ENCODE data around the gene TPI1.
"Not testable (repeated sequence)": the region's sequence is repeated elsewhere in the genome, so short reads cannot be mapped to it uniquely, and the experiment has no call there.

TPI1 gene

DNA sequence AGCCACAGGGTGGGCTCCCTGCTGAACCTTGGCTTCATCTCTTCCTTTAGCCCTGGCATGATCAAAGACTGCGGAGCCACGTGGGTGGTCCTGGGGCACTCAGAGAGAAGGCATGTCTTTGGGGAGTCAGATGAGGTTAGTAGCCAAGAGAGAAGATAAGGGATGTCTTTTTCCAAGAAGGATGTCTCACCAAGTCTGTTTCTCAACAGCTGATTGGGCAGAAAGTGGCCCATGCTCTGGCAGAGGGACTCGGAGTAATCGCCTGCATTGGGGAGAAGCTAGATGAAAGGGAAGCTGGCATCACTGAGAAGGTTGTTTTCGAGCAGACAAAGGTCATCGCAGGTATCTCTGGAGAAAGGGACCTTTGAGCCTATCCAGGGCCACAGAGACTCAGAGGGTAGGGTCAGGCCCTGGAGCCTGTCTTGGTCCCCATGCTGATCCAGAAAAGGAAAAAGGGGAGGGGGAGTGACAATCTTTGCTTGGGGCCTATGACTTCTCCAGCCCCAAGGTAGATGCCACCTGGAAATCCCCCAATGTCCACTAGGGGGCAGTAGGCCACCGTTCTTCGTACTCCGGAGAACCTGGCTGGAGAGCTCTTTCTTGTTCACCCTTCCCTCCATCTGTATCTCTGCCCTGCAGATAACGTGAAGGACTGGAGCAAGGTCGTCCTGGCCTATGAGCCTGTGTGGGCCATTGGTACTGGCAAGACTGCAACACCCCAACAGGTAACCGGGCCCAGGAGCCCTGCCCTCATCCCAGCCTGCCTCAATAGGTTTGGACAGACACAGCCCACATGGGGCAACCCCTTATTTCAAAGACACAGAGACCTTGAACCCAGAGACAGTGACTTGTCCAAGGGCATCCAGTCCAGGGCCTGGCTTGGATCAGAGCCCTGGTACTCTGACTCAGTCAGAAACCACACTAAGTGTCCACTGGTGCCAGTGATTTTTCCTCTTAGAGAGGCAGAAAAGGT, 2.0 kb downstream of the TPI1 start:
- peak; percentile 64 for DNase-seq (ENCODE audit: low read depth)
- TF ChIP-seq, protein P1, sequence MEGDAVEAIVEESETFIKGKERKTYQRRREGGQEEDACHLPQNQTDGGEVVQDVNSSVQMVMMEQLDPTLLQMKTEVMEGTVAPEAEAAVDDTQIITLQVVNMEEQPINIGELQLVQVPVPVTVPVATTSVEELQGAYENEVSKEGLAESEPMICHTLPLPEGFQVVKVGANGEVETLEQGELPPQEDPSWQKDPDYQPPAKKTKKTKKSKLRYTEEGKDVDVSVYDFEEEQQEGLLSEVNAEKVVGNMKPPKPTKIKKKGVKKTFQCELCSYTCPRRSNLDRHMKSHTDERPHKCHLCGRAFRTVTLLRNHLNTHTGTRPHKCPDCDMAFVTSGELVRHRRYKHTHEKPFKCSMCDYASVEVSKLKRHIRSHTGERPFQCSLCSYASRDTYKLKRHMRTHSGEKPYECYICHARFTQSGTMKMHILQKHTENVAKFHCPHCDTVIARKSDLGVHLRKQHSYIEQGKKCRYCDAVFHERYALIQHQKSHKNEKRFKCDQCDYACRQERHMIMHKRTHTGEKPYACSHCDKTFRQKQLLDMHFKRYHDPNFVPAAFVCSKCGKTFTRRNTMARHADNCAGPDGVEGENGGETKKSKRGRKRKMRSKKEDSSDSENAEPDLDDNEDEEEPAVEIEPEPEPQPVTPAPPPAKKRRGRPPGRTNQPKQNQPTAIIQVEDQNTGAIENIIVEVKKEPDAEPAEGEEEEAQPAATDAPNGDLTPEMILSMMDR (conservative IDR thresholded peaks at IDR 0.05; ENCODE audit: low read length), result peak; percentile 87
- H3K4me3 ChIP-seq (ENCODE audit: low read length), result peak overlapping the region; percentile 94

DNA sequence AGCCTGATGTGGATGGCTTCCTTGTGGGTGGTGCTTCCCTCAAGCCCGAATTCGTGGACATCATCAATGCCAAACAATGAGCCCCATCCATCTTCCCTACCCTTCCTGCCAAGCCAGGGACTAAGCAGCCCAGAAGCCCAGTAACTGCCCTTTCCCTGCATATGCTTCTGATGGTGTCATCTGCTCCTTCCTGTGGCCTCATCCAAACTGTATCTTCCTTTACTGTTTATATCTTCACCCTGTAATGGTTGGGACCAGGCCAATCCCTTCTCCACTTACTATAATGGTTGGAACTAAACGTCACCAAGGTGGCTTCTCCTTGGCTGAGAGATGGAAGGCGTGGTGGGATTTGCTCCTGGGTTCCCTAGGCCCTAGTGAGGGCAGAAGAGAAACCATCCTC, 3.0 kb downstream of the TPI1 start:
- not testable (repeated sequence) for DNase-seq (ENCODE audit: low read depth); H3K4me3 ChIP-seq (ENCODE audit: low read length)

DNA sequence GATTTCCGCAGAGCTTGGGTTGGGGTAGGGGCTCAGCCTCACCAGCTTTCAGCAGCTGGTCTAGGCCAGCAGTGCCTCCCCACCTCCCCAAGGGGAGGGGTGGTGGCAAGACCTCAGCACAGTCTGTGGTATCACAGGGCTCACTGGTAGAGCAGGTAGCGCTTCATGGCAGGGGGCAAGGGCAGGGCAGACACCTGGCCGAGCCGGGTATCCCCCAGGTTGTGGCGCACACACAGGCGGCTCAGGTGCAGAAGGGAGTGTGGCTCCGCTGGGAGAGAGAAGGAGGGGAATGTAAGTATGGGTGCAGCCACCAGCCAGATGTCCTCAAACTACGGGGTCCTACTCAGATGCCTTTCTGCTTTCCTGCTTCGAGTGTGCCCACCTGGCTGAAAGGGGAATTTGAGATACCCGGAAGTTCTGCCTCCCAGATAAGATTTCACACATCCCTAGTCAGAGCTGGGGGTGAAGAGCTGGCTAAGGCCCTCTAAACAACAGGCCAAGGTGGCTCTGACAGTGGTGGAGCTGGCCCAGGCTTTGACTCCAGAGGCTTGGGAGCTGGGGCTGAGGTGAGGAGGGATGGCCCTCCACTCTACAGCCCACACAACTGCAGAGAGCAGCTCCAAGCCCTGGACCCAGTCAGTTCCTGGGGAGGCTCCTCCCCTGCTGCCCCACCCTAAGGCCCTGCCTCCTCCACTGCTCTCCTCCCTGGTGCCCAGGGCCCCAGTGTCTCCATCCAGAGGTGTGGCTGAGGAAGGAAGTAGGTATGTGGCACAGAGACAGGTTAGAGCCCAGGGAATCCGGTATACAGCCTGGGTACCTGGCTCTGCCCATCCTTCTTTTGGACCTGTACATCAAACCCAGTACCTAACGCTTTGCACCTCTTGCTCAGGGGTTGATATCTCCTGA, 4.0 kb downstream of the TPI1 start:
- H3K4me3 ChIP-seq (ENCODE audit: low read length), result peak overlapping the region; percentile 83
- DNase-seq (ENCODE audit: low read depth), result peak; percentile 24
- TF ChIP-seq, protein P1 (conservative IDR thresholded peaks at IDR 0.05; ENCODE audit: low read length), result no peak

DNA sequence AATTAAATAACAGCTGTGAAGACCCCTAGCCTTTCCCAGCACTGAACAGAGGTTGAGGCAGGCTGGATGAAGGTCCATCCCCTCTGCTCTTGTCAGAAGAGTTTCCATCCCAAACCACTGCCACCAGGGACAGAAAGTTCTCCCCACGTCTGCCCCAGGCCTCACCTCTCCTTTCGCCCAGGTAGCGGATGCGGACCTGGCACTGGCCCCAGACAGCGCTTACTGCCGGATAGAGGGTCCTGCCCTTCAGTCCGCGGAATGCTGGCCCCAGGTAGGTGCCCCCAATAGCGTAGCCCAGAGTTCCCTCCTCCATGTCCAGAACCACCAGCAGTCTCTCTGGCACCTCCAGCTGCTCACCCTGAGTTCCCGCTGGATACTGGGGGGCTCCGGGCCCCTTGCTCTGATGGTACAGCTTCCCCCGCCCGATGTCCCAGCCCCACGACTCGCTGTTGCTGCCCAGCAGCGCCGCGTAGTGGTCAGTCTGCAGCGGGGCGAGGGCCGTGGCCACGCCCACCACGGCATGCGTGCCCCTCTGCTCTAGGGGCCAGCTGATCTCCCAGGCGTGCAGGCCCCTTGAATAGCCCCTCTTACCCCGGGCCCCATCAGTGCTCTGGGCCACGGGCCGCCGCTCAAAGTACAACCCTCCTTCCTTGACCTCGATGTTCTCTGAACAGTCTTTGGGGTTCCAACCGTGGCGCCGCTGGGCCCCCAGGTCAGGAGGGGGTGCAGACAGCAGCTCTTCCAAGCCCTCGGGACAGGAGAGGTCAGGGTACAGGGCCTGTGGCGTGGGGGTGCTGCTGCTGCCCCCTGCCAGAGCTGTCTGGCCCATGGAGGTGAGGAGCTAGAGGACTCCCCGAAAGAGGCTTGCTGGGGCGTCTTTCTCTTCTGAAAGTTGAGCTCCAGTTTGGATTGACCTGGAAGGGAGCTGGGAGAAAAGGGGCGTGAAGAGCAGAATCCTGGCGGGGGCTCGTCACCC, 5.0 kb downstream of the TPI1 start:
- TF ChIP-seq, protein P1 (conservative IDR thresholded peaks at IDR 0.05; ENCODE audit: low read length), result peak; percentile 86
- DNase-seq (ENCODE audit: low read depth), result peak; percentile 59
- peak overlapping the region; percentile 83 for H3K4me3 ChIP-seq (ENCODE audit: low read length)

DNA sequence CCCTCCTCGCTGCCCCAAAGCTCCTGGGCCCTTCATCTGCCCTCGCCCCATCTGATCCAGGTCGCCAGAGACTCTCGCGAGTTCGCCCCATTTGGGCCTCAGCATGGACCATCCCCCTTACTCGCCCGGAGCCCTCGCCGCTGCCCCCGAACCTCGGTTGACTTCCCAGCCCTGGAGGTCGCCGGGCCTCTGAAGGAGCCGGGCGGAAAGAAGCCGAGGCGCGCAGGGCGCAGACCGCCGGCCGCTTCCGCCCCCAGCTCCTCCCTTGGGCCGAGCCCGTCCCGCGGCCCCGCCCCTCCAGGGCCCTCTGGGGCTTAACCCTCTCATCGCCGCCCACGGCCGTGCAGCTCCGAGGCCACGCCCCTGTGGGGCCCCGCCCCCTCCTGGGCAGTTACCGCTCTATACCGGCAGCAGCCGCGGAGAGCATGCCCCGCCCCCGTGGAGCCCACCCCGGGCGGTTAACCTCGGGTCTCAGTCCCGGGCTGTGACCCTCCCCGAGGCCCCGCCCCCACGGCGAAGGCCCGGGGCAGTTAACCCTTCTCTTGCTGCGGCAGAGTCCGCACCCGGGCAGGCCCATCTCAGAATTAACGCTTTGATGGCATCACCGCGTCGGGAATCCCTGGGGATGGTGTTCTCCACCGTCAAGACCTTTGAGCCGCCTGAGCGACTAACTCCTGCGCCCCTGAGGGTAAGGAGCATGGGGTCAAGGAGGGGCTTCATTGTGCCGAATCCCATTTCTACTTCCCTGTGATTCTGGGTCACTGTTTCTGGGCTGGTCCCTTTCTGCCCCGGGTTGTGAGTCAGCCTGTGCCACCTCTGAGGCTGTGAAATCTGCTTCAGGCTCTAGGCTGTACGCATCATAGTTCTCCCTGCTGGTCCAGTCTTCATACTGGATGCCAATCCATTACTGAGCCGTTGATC, 6.0 kb downstream of the TPI1 start, which contains the start of gene SPSB2:
Gene SPSB2, minus strand, starts transcription at position 210 of the 921 bp plus-strand sequence. CDS start 402 bp downstream, outside the sequence.
- TF ChIP-seq, protein P1 (conservative IDR thresholded peaks at IDR 0.05; ENCODE audit: low read length), result no peak
- peak; percentile 91 for DNase-seq (ENCODE audit: low read depth)

DNA sequence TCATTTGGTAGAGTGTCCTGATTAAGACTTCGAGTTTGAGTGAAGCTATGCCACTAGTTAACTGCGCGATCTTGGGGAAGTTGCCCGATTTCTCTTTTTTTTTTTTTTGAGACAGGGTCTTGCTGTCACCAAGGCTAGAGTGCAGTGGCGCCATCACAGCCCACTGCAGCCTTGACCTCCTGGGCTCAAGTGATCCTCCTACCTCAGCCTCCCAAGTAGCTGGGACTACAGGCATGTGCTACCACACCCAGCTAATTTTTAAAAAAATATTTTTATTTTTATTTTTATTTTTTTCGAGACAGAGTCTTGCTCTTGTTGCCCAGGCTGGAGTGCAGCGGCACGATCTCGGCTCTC, 6.7 kb downstream of the TPI1 start:
- DNase-seq (ENCODE audit: low read depth), result not testable (repeated sequence)
- peak overlapping the region; percentile 83 for H3K4me3 ChIP-seq (ENCODE audit: low read length)

More for the DNA sequence above, 6.0 kb downstream of the TPI1 start, which contains the start of gene SPSB2:
- peak within 1 kb of the TSS; percentile 83 for H3K4me3 ChIP-seq (ENCODE audit: low read length)

DNA sequence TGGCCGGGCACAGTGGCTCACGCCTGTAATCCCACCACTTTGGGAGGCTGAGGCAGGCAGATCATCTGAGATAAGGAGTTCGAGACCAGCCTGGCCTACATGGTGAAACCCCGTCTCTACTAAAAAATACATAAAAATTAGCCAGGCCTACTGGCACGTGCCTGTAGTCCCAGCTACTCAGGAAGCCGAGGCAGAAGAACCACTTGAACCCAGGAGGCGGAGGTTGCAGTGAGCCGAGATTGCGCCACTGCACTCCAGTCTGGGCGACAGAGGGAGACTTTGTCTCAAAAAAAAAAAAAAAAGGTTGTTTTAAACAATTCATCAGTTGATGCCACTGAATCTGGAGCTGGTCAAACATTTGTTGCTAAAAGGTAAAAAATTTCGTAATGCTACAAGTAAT, 12.5 kb downstream of the TPI1 start:
- H3K4me3 ChIP-seq (ENCODE audit: low read length); DNase-seq (ENCODE audit: low read depth): not testable (repeated sequence)
